ENCODE measurements around the gene UNC5C. TPM values are rescaled to one million over a fixed set of nuclear protein-coding genes. Genes with fewer than 3 reads are reported as not detected.

The UNC5C gene
- total RNA-seq, 1 donor from 2014 or later = 0.39 TPM

- Mint-ChIP-seq H3K4me3 (no peak overlapping the region), H3K27me3 (ENCODE audit: insufficient read depth, low read depth) (peaks cover 5% of the 10 kb centered on the region), H3K4me1 (peaks cover 17% of the 10 kb centered on the region), H3K27ac (no peak overlapping the region), H3K36me3 (peaks cover 27% of the 10 kb centered on the region), H3K9me3 (peaks cover 6% of the 10 kb centered on the region)
- Histone ChIP-seq H2AFZ (replicated peaks) (no peak overlapping the region), H3K9ac (no peak overlapping the region), H3K4me2 (no peak overlapping the region), H3K36me3 (no peaks in the 10 kb centered on the region), H3K27me3 (no peaks in the 10 kb centered on the region), H3F3A (ENCODE audit: low read depth) (no peaks in the 10 kb centered on the region), H3K4me3 (no peak overlapping the region), H3K4me1 (no peaks in the 10 kb centered on the region), H3K27ac (no peak overlapping the region), H3K79me2 (ENCODE audit: low read depth) (no peaks in the 10 kb centered on the region), H4K20me1 (ENCODE audit: low read depth) (no peaks in the 10 kb centered on the region), H3K9me3 (ENCODE audit: low read depth) (no peaks in the 10 kb centered on the region)
- DNase-seq (ENCODE audit: low spot score) = no peak
- TF ChIP-seq EZH2 (IDR thresholded peaks at IDR 0.05) (no peak), EZH2phosphoT487 (IDR thresholded peaks at IDR 0.05) (no peak), CTCF (IDR thresholded peaks at IDR 0.05) (no peak)
Observed at GRCh38 chr4:95524729-95525128, 24.0 kb downstream of the UNC5C start.

DNA sequence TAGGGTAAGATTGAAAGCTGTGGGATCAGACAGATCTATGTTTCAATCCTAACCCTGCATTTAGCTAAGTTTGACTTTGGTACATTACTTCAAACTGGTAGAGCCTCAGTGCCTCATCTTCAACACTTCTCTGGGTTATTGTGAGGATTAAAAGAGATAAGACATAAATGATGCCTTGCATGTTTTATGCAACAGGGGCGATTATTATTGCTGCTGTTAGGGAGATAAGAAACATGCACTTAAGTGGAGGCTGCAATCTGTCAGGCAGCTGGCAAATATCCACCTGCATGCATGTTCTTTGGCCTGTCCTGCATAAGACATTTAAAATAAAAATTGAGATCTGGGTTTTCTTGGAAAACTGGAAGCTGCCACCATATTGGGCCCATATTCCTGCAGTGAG is 24.6 kb downstream of the UNC5C start:
- peaks cover 17% of the 10 kb centered on the region for H3K4me1 Mint-ChIP-seq
- Histone ChIP-seq H3K9me3 (ENCODE audit: low read depth) (no peaks in the 10 kb centered on the region), H2AFZ (replicated peaks) (no peak overlapping the region), H3K27ac (no peak overlapping the region), H4K20me1 (ENCODE audit: low read depth) (no peaks in the 10 kb centered on the region), H3K27me3 (no peaks in the 10 kb centered on the region), H3K9ac (no peak overlapping the region), H3K79me2 (ENCODE audit: low read depth) (no peaks in the 10 kb centered on the region), H3F3A (ENCODE audit: low read depth) (no peaks in the 10 kb centered on the region), H3K4me2 (no peak overlapping the region), H3K4me3 (no peak overlapping the region), H3K36me3 (no peaks in the 10 kb centered on the region), H3K4me1 (no peaks in the 10 kb centered on the region)
- peaks cover 7% of the 10 kb centered on the region for H3K9me3 Mint-ChIP-seq
- H3K27me3 Mint-ChIP-seq (ENCODE audit: insufficient read depth, low read depth) = peaks cover 5% of the 10 kb centered on the region
- TF ChIP-seq EZH2 (IDR thresholded peaks at IDR 0.05) = no peak
- TF ChIP-seq EZH2phosphoT487 (IDR thresholded peaks at IDR 0.05) = no peak
- TF ChIP-seq CTCF (IDR thresholded peaks at IDR 0.05) = no peak
- no peak overlapping the region for H3K4me3 Mint-ChIP-seq
- no peak for DNase-seq (ENCODE audit: low spot score)
- H3K27ac Mint-ChIP-seq = no peak overlapping the region
- H3K36me3 Mint-ChIP-seq = peaks cover 30% of the 10 kb centered on the region

- H3K27ac ChIP-seq = no peak overlapping the region
- Mint-ChIP-seq H3K9me3 (peaks cover 8% of the 10 kb centered on the region), H3K4me1 (peaks cover 12% of the 10 kb centered on the region), H3K4me3 (no peak overlapping the region), H3K27ac (no peak overlapping the region), H3K36me3 (peaks cover 40% of the 10 kb centered on the region), H3K27me3 (ENCODE audit: insufficient read depth, low read depth) (peaks cover 4% of the 10 kb centered on the region)
- no peaks in the 10 kb centered on the region for H3K4me1 ChIP-seq
- TF ChIP-seq EZH2phosphoT487 (IDR thresholded peaks at IDR 0.05) (no peak), CTCF (IDR thresholded peaks at IDR 0.05) (no peak), EZH2 (IDR thresholded peaks at IDR 0.05) (no peak)
- H3F3A ChIP-seq (ENCODE audit: low read depth) = no peaks in the 10 kb centered on the region
- no peak overlapping the region for H3K4me2 ChIP-seq
- H3K9ac ChIP-seq = no peak overlapping the region
- H3K4me3 ChIP-seq = no peak overlapping the region
- no peaks in the 10 kb centered on the region for H3K36me3 ChIP-seq
- H4K20me1 ChIP-seq (ENCODE audit: low read depth) = no peaks in the 10 kb centered on the region
- no peak overlapping the region for H2AFZ ChIP-seq (replicated peaks)
- H3K9me3 ChIP-seq (ENCODE audit: low read depth) = no peaks in the 10 kb centered on the region
- no peaks in the 10 kb centered on the region for H3K79me2 ChIP-seq (ENCODE audit: low read depth)
- no peaks in the 10 kb centered on the region for H3K27me3 ChIP-seq
- DNase-seq (ENCODE audit: low spot score) = no peak
Observed at GRCh38 chr4:95522682-95523530, 25.9 kb downstream of the UNC5C start.

All from neural progenitor cell (in vitro differentiated cells).